Sciatic nerve (tissue), 1 donor: Measurements from ENCODE around the gene MBLAC2. TPM values are rescaled to one million over a fixed set of nuclear protein-coding genes. Genes with fewer than 3 reads are reported as not detected.

Experiments
- total RNA-seq: library from RNA; stranded (reverse); fragmentation: NEBNext Ultra II Directional; extraction: Animal tissue kit (Norgen Biotek cat#: 25700); gene quantifications from one replicate; pipeline ENCODE4 v1.2.1, GENCODE V29; 2021
- donor health status: DM: no; HTN: no; CAD: no.

The MBLAC2 gene
- total RNA-seq, 1 donor from 2014 or later, result 8.0 TPM

Other genes with a start within 250 kb of the MBLAC2 start
- gene CETN3, start 65.0 kb downstream of the MBLAC2 start, total RNA-seq, result 29.7 TPM
- 5.6 TPM for gene POLR3G, start 93 bp upstream of the MBLAC2 start, total RNA-seq
- 23.7 TPM for gene LYSMD3, start 54.8 kb upstream of the MBLAC2 start, total RNA-seq
- 1.7 TPM for gene ADGRV1, start 84.0 kb upstream of the MBLAC2 start, total RNA-seq